Duodenal mucosa (tissue), 2 donors: ENCODE data around the gene ADCY3.

Source experiments
- H3K27ac ChIP-seq: one replicate; pipeline ENCODE4 v1.7.0; 2013; ENCODE audit warnings: low read depth, low read length
- H3K27me3 ChIP-seq, 2 donors: one replicate each; pipeline ENCODE4 v1.7.0; 2013; ENCODE audit warnings: low read length in 2 of 2, control low read depth in 1 of 2; ENCODE audit not compliant: insufficient read depth in 2 of 2, control insufficient read depth in 1 of 2
- H3K36me3 ChIP-seq, 2 donors: one replicate each; pipeline ENCODE4 v1.7.0; 2013; ENCODE audit warnings: low read length in 2 of 2, control low read depth in 1 of 2; ENCODE audit not compliant: insufficient read depth in 2 of 2, control insufficient read depth in 1 of 2
- H3K4me1 ChIP-seq, 2 donors: one replicate each; pipeline ENCODE4 v1.7.0; 2013; ENCODE audit warnings: low read length in 2 of 2, control low read depth in 1 of 2; ENCODE audit not compliant: insufficient read depth in 2 of 2, control insufficient read depth in 1 of 2
- H3K4me3 ChIP-seq, 2 donors: one replicate each; pipeline ENCODE4 v1.7.0; 2013; ENCODE audit warnings: low read length in 2 of 2, low read depth in 1 of 2
- H3K9ac ChIP-seq, 2 donors: one replicate each; pipeline ENCODE4 v1.7.0; 2013; ENCODE audit warnings: low read length in 2 of 2, low read depth in 1 of 2
- H3K9me3 ChIP-seq, 2 donors: one replicate each; pipeline ENCODE4 v1.7.0; 2013; ENCODE audit warnings: low read length in 2 of 2, control low read depth in 1 of 2; ENCODE audit not compliant: control insufficient read depth in 1 of 2

ADCY3 gene

GRCh38 chr2:24787532-24787931 is 132.5 kb downstream of the ADCY3 start:
- Histone ChIP-seq H3K4me1 (peaks cover 4 to 12% of the 10 kb centered on the region in 2 donors), H3K36me3 (peaks cover 0 to 4% of the 10 kb centered on the region in 2 donors), H3K27ac (no peak overlapping the region), H3K9ac (no peak overlapping the region), H3K4me3 (no peak overlapping the region), H3K27me3 (no peaks in the 10 kb centered on the region), H3K9me3 (no peaks in the 10 kb centered on the region)

- H3K9ac ChIP-seq, result no peak overlapping the region
- H3K4me1 ChIP-seq, result no peaks in the 10 kb centered on the region
- H3K36me3 ChIP-seq, result peaks cover 0 to 4% of the 10 kb centered on the region in 2 donors
- no peaks in the 10 kb centered on the region for H3K9me3 ChIP-seq
- no peaks in the 10 kb centered on the region for H3K27me3 ChIP-seq
- H3K4me3 ChIP-seq, result no peak overlapping the region
- no peak overlapping the region for H3K27ac ChIP-seq
These were observed 134.2 kb downstream of the ADCY3 start for GRCh38 chr2:24785671-24786321.

- H3K4me3 ChIP-seq, result no peak overlapping the region
- no peaks in the 10 kb centered on the region for H3K36me3 ChIP-seq
- H3K9me3 ChIP-seq, result no peaks in the 10 kb centered on the region
- H3K27me3 ChIP-seq, result no peaks in the 10 kb centered on the region
- H3K9ac ChIP-seq, result no peak overlapping the region
- H3K27ac ChIP-seq, result no peak overlapping the region
- peaks cover 0 to 7% of the 10 kb centered on the region in 2 donors for H3K4me1 ChIP-seq
These were observed 136.4 kb downstream of the ADCY3 start for GRCh38 chr2:24783641-24784040.

- Histone ChIP-seq H3K36me3 (no peaks in the 10 kb centered on the region), H3K4me3 (no peak overlapping the region), H3K4me1 (peaks cover 0 to 7% of the 10 kb centered on the region in 2 donors), H3K27ac (no peak overlapping the region), H3K9me3 (no peaks in the 10 kb centered on the region), H3K27me3 (no peaks in the 10 kb centered on the region), H3K9ac (no peak overlapping the region)
These were observed 140.9 kb downstream of the ADCY3 start for GRCh38 chr2:24779116-24779515.

GRCh38 chr2:24774373-24774772 is 145.7 kb downstream of the ADCY3 start:
- Histone ChIP-seq H3K27ac (no peak overlapping the region), H3K4me1 (peaks cover 0 to 7% of the 10 kb centered on the region in 2 donors), H3K36me3 (peaks cover 0 to 8% of the 10 kb centered on the region in 2 donors), H3K9me3 (no peaks in the 10 kb centered on the region), H3K4me3 (no peak overlapping the region), H3K9ac (no peak overlapping the region), H3K27me3 (no peaks in the 10 kb centered on the region)

- no peak overlapping the region for H3K27ac ChIP-seq
- H3K4me1 ChIP-seq, result no peaks in the 10 kb centered on the region
- no peaks in the 10 kb centered on the region for H3K9me3 ChIP-seq
- no peak overlapping the region for H3K9ac ChIP-seq
- no peaks in the 10 kb centered on the region for H3K27me3 ChIP-seq
- H3K36me3 ChIP-seq, result peaks cover 3 to 13% of the 10 kb centered on the region in 2 donors
- no peak overlapping the region for H3K4me3 ChIP-seq
These were observed 148.1 kb downstream of the ADCY3 start for GRCh38 chr2:24771764-24772586.

- Histone ChIP-seq H3K36me3 (peaks cover 3 to 18% of the 10 kb centered on the region in 2 donors), H3K27ac (no peak overlapping the region), H3K4me3 (no peak overlapping the region), H3K9me3 (no peaks in the 10 kb centered on the region), H3K9ac (no peak overlapping the region), H3K4me1 (no peaks in the 10 kb centered on the region), H3K27me3 (no peaks in the 10 kb centered on the region)
These were observed 149.0 kb downstream of the ADCY3 start for GRCh38 chr2:24771061-24771460.
